ENCODE measurements around the gene SETX.

SETX gene

GRCh38 chr9:132218208-132218607, 136.6 kb downstream of the SETX start:
- no peak for DNase-seq

GRCh38 chr9:132216861-132217619, 137.7 kb downstream of the SETX start:
- peak in 1 of 58 donors; percentile 15 for DNase-seq

- DNase-seq: peak in 56 of 58 donors; percentile 24 to 95 (median 75)
These were observed 140.7 kb downstream of the SETX start for GRCh38 chr9:132214027-132214622.

- DNase-seq: no peak
These were observed 143.2 kb downstream of the SETX start for GRCh38 chr9:132211570-132211969.

Measured in anterior cingulate cortex (tissue), 58 donors.